Neural cell (in vitro differentiated cells): ENCODE results near the gene FHIT. TPM values are rescaled to one million over a fixed set of nuclear protein-coding genes. Genes with fewer than 3 reads are reported as not detected.
A peak's percentile ranks its signal among the peaks of the same experiment; 100 is the strongest.

Source experiments
- H2AFZ ChIP-seq: fragments of 200-600, 300-800 bp; sonication (generic), shearing (Covaris generic); 2 replicates; pipeline ENCODE4 v1.6.0; 2014; ENCODE audit warnings: low read depth, mild to moderate bottlenecking, antibody characterized with exemption, low read length, moderate library complexity
- H3F3A ChIP-seq: fragments of 200-600 bp; shearing (Covaris generic); 2 replicates; pipeline ENCODE4 v1.6.1; 2016; ENCODE audit warnings: mild to moderate bottlenecking, moderate library complexity, mixed read lengths, antibody characterized with exemption, low read length; ENCODE audit not compliant: insufficient read depth, poor library complexity, severe bottlenecking
- H3K27ac ChIP-seq: fragments of 200-600, 300-800 bp; sonication (generic), shearing (Covaris generic); 2 replicates; pipeline ENCODE4 v1.5.1; 2014; ENCODE audit warnings: mild to moderate bottlenecking, low read length, moderate library complexity
- H3K27me3 ChIP-seq: fragments of 300-800, 200-600 bp; sonication (generic), shearing (Covaris generic); 2 replicates; pipeline ENCODE4 v1.6.0; 2014; ENCODE audit warnings: mild to moderate bottlenecking, low read depth, low read length, moderate library complexity; ENCODE audit not compliant: insufficient read depth
- H3K36me3 ChIP-seq: fragments of 300-800, 200-600 bp; sonication (generic), shearing (Covaris generic); 2 replicates; pipeline ENCODE4 v1.5.1; 2014; ENCODE audit warnings: mild to moderate bottlenecking, antibody characterized with exemption, low read length, moderate library complexity; ENCODE audit not compliant: insufficient read depth
- H3K4me2 ChIP-seq: fragments of 300-800, 200-600 bp; sonication (generic), shearing (Covaris generic); 2 replicates; pipeline ENCODE4 v1.6.0; 2014; ENCODE audit warnings: mild to moderate bottlenecking, low read length
- H3K4me3 ChIP-seq: fragments of 300-800, 200-600 bp; sonication (generic), shearing (Covaris generic); 2 replicates; pipeline ENCODE4 v1.5.1; 2014; ENCODE audit warnings: mild to moderate bottlenecking, low read length, moderate library complexity
- H3K79me2 ChIP-seq: fragments of 200-600 bp; shearing (Covaris generic); replicated peaks from 2 replicates; pipeline ENCODE4 v1.6.0; 2014; ENCODE audit warnings: mild to moderate bottlenecking, low read length, moderate library complexity; ENCODE audit not compliant: insufficient read depth
- H3K9ac ChIP-seq: fragments of 300-800, 200-600 bp; sonication (generic), shearing (Covaris generic); 2 replicates; pipeline ENCODE4 v1.6.1; 2016; ENCODE audit warnings: mild to moderate bottlenecking, low read length, mixed read lengths
- H3K9me2 ChIP-seq: fragments of 200-600 bp; shearing (Covaris generic); 2 replicates; pipeline ENCODE4 v1.6.1; 2016; ENCODE audit warnings: mild to moderate bottlenecking, low read length, mixed read lengths; ENCODE audit not compliant: insufficient read depth
- H3K9me3 ChIP-seq: fragments of 200-600, 300-800 bp; sonication (generic), shearing (Covaris generic); 2 replicates; pipeline ENCODE4 v1.6.1; 2016; ENCODE audit warnings: mild to moderate bottlenecking, mixed run types, low read length, moderate library complexity, mixed read lengths
- H4K20me1 ChIP-seq: fragments of 200-600 bp; shearing (Covaris generic); 2 replicates; pipeline ENCODE4 v1.6.1; 2016; ENCODE audit warnings: mild to moderate bottlenecking, mixed run types; ENCODE audit not compliant: insufficient read depth
- CTCF ChIP-seq: fragments of 450-650 bp; IDR thresholded peaks from 2 replicates; pipeline ENCODE4 v1.5.1; 2014; ENCODE audit warnings: antibody characterized with exemption, mild to moderate bottlenecking, moderate library complexity; ENCODE audit not compliant: poor library complexity, severe bottlenecking
- EP300 ChIP-seq: fragments of 450-650 bp; conservative IDR thresholded peaks from 2 replicates; pipeline ENCODE4 v1.6.1; 2014; ENCODE audit warnings: antibody characterized with exemption, mild to moderate bottlenecking, moderate library complexity; ENCODE audit not compliant: poor library complexity, severe bottlenecking
- EZH2 ChIP-seq: fragments of 200-600, 300-800 bp; shearing (Covaris generic), sonication (generic); IDR thresholded peaks from 2 replicates; pipeline ENCODE4 v1.6.1; 2014; ENCODE audit warnings: antibody characterized with exemption, low read length, borderline replicate concordance, mild to moderate bottlenecking; ENCODE audit not compliant: insufficient read depth, poor library complexity, severe bottlenecking
- MXI1 ChIP-seq: fragments of 450-650 bp; conservative IDR thresholded peaks from 2 replicates; pipeline ENCODE4 v1.6.1; 2014; ENCODE audit warnings: antibody characterized with exemption, mild to moderate bottlenecking; ENCODE audit not compliant: poor library complexity, severe bottlenecking
- POLR2AphosphoS5 ChIP-seq: IDR thresholded peaks from 2 replicates; pipeline ENCODE4 v1.6.1; 2012
- RAD21 ChIP-seq: fragments of 450-650 bp; conservative IDR thresholded peaks from 2 replicates; pipeline ENCODE4 v1.6.1; 2014; ENCODE audit warnings: antibody characterized with exemption, mild to moderate bottlenecking, moderate library complexity
- REST ChIP-seq: IDR thresholded peaks from 2 replicates; pipeline ENCODE4 v1.6.1; 2012; ENCODE audit warnings: borderline replicate concordance
- SMC3 ChIP-seq: fragments of 450-650 bp; conservative IDR thresholded peaks from 2 replicates; pipeline ENCODE4 v1.6.1; 2014; ENCODE audit warnings: antibody characterized with exemption, mild to moderate bottlenecking, moderate library complexity; ENCODE audit not compliant: poor library complexity
- TAF1 ChIP-seq: IDR thresholded peaks from 2 replicates; pipeline ENCODE4 v1.6.1; 2012; ENCODE audit warnings: low read depth
- polyA plus RNA-seq: library from polyadenylated mRNA; depleted of rRNA; stranded (reverse); fragments of >200 nt; gene quantifications from 2 replicates; pipeline ENCODE4 v1.2.3, GENCODE V29; 2014

Gene FHIT
- polyA plus RNA-seq, 1 donor from 2014 or later, result not detected

DNA sequence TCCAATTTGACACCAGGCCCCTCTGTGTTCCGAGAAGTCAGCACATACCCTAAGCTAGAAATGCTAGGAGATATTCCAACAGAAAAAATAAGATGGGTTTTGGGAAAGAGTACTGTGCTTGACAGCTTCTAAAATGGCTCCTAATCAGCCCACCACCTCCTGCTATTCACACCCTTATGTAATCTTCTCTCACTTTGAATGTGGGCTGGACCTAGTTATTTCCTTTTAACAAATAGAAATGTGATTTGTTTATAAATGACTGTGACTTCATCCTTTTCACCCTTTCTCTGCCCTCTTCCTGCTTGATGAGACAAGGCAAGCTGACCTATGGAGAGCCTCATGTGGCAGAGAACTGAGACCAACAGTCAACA lies 961.1 kb downstream of the FHIT start:
- H4K20me1 ChIP-seq, result no peaks in the 10 kb centered on the region
- H3K9ac ChIP-seq, result no peak overlapping the region
- no peak overlapping the region for H3K4me2 ChIP-seq
- no peak overlapping the region for H2AFZ ChIP-seq
- no peaks in the 10 kb centered on the region for H3K27me3 ChIP-seq
- H3K36me3 ChIP-seq, result no peaks in the 10 kb centered on the region
- no peaks in the 10 kb centered on the region for H3K9me2 ChIP-seq
- H3K79me2 ChIP-seq, result no peaks in the 10 kb centered on the region
- no peak overlapping the region for H3K4me3 ChIP-seq
- no peak for TF ChIP-seq REST
- no peak for TF ChIP-seq SMC3
- TF ChIP-seq TAF1, result no peak
- no peak for TF ChIP-seq MXI1
- TF ChIP-seq CTCF, result no peak
- no peak for TF ChIP-seq EZH2
- no peak for TF ChIP-seq EP300
- TF ChIP-seq RAD21, result no peak
- no peak for TF ChIP-seq POLR2AphosphoS5
- H3K27ac ChIP-seq, result no peak overlapping the region
- H3K9me3 ChIP-seq, result no peaks in the 10 kb centered on the region
- H3F3A ChIP-seq, result no peaks in the 10 kb centered on the region

DNA sequence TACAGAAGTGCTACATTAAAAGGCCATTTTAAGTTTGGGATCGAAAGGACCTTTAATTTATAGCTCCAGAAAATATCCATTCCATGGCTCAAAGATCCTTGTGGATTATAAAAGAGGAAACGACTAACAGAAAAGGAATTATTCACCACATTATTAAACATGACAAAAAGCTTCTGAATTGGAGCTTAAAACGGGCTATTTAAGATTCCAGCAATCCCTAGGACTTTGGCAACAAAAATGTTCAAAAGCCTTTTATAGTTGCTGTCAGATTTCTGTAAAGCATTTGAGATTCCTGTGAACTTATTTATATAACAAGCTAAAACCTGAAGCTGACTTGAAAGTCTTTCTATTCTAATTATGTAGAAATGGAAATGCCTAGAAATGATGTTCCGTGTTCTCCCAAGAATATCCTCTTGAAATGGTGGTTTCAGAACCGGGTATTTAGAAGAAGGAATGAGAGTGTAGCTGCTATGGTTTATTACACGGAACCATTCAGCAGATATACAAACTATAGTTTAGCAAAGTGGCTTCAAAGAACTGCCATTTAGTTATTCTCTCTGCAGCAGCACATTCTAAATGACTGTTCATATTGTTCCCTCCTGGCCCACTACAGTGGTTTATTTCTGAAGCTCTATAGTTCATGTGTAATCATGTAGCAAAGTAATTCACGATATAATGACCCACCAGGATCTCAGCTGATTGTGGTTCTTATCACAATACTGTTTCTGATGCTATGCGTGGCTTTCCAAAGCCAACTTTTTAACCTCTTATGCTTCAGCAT lies 961.7 kb downstream of the FHIT start:
- H2AFZ ChIP-seq, result no peak overlapping the region
- H3K79me2 ChIP-seq, result no peaks in the 10 kb centered on the region
- H3K4me2 ChIP-seq, result no peak overlapping the region
- no peaks in the 10 kb centered on the region for H3K9me2 ChIP-seq
- no peaks in the 10 kb centered on the region for H3F3A ChIP-seq
- no peaks in the 10 kb centered on the region for H3K36me3 ChIP-seq
- no peaks in the 10 kb centered on the region for H3K9me3 ChIP-seq
- H3K27me3 ChIP-seq, result no peaks in the 10 kb centered on the region
- H3K9ac ChIP-seq, result no peak overlapping the region
- H3K4me3 ChIP-seq, result no peak overlapping the region
- H4K20me1 ChIP-seq, result no peaks in the 10 kb centered on the region
- H3K27ac ChIP-seq, result no peak overlapping the region
- TF ChIP-seq RAD21 (no peak), TAF1 (no peak), POLR2AphosphoS5 (peak; percentile 49)
